Smooth muscle cell (in vitro differentiated cells): ENCODE data around the gene GALNT7. TPM values are rescaled to one million over a fixed set of nuclear protein-coding genes. Genes with fewer than 3 reads are reported as not detected.

Experiments used
- DNase-seq: peaks from one replicate; lab custom pipeline; 2025; ENCODE audit not compliant: unreplicated experiment; lab: John Stamatoyannopoulos, UW
- H2AFZ ChIP-seq: fragments of 200-600 bp; sonication (generic); 2 replicates; pipeline ENCODE4 v1.6.0; 2016; ENCODE audit warnings: antibody characterized with exemption, low read depth, mild to moderate bottlenecking
- H3F3A ChIP-seq: fragments of 200-600 bp; sonication (generic); 2 replicates; pipeline ENCODE4 v1.6.0; 2017; ENCODE audit warnings: antibody characterized with exemption, low read depth
- H3K27ac ChIP-seq: fragments of 200-600 bp; sonication (generic); 2 replicates; pipeline ENCODE4 v1.5.1; 2016; ENCODE audit warnings: low read depth, mild to moderate bottlenecking
- H3K27me3 ChIP-seq: fragments of 200-600 bp; sonication (generic); 2 replicates; pipeline ENCODE4 v1.6.1; 2016; ENCODE audit warnings: low read depth, mild to moderate bottlenecking
- H3K36me3 ChIP-seq: fragments of 200-600 bp; sonication (generic); 2 replicates; pipeline ENCODE4 v1.5.1; 2016; ENCODE audit warnings: low read depth
- H3K4me1 ChIP-seq: fragments of 200-600 bp; sonication (generic); 2 replicates; pipeline ENCODE4 v1.5.1; 2016; ENCODE audit warnings: low read depth
- H3K4me2 ChIP-seq: fragments of 200-600 bp; sonication (generic); 2 replicates; pipeline ENCODE4 v1.6.0; 2016; ENCODE audit warnings: mild to moderate bottlenecking
- H3K4me3 ChIP-seq: fragments of 200-600 bp; sonication (generic); 2 replicates; pipeline ENCODE4 v1.5.1; 2016; ENCODE audit warnings: mild to moderate bottlenecking
- H3K79me2 ChIP-seq: fragments of 200-600 bp; sonication (generic); 2 replicates; pipeline ENCODE4 v1.6.0; 2016; ENCODE audit warnings: low read depth, mild to moderate bottlenecking
- H3K9ac ChIP-seq: fragments of 200-600 bp; sonication (generic); 2 replicates; pipeline ENCODE4 v1.6.0; 2016; ENCODE audit warnings: low read depth
- H3K9me3 ChIP-seq: fragments of 200-600 bp; sonication (generic); replicated peaks from 2 replicates; pipeline ENCODE4 v1.5.1; 2016; ENCODE audit warnings: low read depth
- H4K20me1 ChIP-seq: fragments of 200-600 bp; sonication (generic); 2 replicates; pipeline ENCODE4 v1.6.0; 2016; ENCODE audit warnings: low read depth
- WGBS: methylation state at CpG from one replicate; pipeline ENCODE4 v1.1.7; 2016; ENCODE audit warnings: low lambda C conversion rate; 5-methylcytosine and 5-hydroxymethylcytosine counted together
- polyA plus RNA-seq: library from polyadenylated mRNA; unstranded; fragments of >200 nt; fragmentation: Nextera tagmentation; extraction: Ambion mirVana; gene quantifications from 2 replicates; pipeline ENCODE4 v1.2.1, GENCODE V29; 2016
- total RNA-seq: library from RNA; depleted of rRNA; stranded (reverse); fragments of >200 nt; gene quantifications from 2 replicates; pipeline ENCODE4 v1.2.3, GENCODE V29; 2014
- TF ChIP-seq, protein P1 (sequence below): fragments of 200-600 bp; sonication (generic); IDR thresholded peaks from 2 replicates; pipeline ENCODE4 v1.5.1; 2017; ENCODE audit warnings: borderline replicate concordance, mild to moderate bottlenecking, antibody characterized with exemption; ENCODE audit not compliant: insufficient read depth, poor library complexity, severe bottlenecking

Gene GALNT7
- total and polyA plus RNA-seq, 2 experiments from 2014 or later = 9.0 to 33.4 TPM

DNA sequence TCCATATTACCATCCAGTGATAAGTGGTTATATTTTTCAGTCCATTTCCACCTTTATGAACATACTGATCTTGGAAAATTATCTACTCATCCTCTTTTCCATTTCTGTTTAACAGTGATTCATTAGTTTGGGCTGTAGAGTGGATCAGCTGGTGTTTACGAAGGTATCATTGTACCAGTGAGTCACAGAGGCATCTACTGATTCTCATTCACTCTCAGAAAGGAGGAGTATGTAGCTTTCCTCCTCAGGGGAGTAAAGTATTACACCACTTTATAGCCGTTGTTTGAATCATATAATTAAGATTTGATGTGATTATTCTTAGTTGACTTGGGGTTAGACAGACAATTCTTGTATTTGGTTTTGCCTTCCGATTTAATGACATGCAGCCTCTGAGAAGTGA, 74.7 kb downstream of the GALNT7 start:
- WGBS = 58% methylated on average over 3 of the region's 3 CpGs
- no peak overlapping the region for H2AFZ ChIP-seq
- peak overlapping the region; percentile 17 for H3K4me2 ChIP-seq

DNA sequence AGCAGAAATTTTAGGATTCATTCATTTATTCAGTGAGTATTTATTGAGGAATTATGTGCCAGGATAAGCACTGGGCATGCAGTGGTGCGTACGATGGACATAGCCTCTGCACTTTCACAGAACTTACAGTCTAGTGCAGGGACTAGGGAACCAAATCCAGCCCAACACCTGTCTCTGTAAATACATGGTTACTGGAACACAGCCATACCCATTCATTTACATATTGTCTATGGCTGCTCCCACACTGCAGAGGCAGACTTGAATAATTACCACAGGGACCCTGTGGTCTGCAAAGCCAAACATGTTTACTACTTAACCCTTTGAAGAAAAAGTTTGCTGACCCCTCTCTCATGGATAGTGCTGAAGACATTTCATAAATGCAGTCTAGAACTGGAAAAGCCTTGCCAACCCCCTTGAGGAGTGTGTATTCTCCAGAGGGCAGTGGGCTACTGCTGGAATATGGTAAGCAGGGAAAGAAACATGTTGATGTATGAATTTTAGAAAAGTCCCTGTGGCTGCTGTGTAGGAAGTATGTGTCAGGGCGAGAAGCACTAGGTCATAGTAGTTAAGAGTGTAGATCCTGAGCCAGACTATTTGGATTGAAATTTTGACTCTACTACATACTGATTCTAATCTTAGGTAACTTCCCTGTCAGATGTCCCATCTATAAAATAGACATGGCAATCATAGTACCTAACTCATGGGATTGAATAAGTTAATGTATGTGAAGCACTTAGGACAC, 75.5 kb downstream of the GALNT7 start:
- no peaks in the 10 kb centered on the region for H3K79me2 ChIP-seq
- H3K4me1 ChIP-seq = peaks cover 6% of the 10 kb centered on the region
- TF ChIP-seq, protein P1, sequence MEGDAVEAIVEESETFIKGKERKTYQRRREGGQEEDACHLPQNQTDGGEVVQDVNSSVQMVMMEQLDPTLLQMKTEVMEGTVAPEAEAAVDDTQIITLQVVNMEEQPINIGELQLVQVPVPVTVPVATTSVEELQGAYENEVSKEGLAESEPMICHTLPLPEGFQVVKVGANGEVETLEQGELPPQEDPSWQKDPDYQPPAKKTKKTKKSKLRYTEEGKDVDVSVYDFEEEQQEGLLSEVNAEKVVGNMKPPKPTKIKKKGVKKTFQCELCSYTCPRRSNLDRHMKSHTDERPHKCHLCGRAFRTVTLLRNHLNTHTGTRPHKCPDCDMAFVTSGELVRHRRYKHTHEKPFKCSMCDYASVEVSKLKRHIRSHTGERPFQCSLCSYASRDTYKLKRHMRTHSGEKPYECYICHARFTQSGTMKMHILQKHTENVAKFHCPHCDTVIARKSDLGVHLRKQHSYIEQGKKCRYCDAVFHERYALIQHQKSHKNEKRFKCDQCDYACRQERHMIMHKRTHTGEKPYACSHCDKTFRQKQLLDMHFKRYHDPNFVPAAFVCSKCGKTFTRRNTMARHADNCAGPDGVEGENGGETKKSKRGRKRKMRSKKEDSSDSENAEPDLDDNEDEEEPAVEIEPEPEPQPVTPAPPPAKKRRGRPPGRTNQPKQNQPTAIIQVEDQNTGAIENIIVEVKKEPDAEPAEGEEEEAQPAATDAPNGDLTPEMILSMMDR = no peak
- H3F3A ChIP-seq = no peaks in the 10 kb centered on the region
- no peak overlapping the region for H3K27ac ChIP-seq
- H2AFZ ChIP-seq = no peak overlapping the region
- no peaks in the 10 kb centered on the region for H3K9me3 ChIP-seq
- H3K4me3 ChIP-seq = no peak overlapping the region
- peaks cover 12% of the 10 kb centered on the region for H3K27me3 ChIP-seq
- H4K20me1 ChIP-seq = peaks cover 6% of the 10 kb centered on the region
- no peak overlapping the region for H3K9ac ChIP-seq
- no peak for DNase-seq
- no peaks in the 10 kb centered on the region for H3K36me3 ChIP-seq
- no peak overlapping the region for H3K4me2 ChIP-seq
- WGBS = 94% methylated on average over 3 of the region's 3 CpGs

More for the DNA sequence above, 74.7 kb downstream of the GALNT7 start:
- Histone ChIP-seq H3K27me3 (peaks cover 11% of the 10 kb centered on the region), H3K36me3 (no peaks in the 10 kb centered on the region), H3K9ac (no peak overlapping the region), H4K20me1 (peaks cover 4% of the 10 kb centered on the region), H3K9me3 (no peaks in the 10 kb centered on the region), H3F3A (no peaks in the 10 kb centered on the region), H3K27ac (peak overlapping the region; percentile 21), H3K4me3 (no peak overlapping the region), H3K4me1 (peaks cover 6% of the 10 kb centered on the region), H3K79me2 (peaks cover 1% of the 10 kb centered on the region)
- TF ChIP-seq, protein P1 = no peak
- no peak for DNase-seq

DNA sequence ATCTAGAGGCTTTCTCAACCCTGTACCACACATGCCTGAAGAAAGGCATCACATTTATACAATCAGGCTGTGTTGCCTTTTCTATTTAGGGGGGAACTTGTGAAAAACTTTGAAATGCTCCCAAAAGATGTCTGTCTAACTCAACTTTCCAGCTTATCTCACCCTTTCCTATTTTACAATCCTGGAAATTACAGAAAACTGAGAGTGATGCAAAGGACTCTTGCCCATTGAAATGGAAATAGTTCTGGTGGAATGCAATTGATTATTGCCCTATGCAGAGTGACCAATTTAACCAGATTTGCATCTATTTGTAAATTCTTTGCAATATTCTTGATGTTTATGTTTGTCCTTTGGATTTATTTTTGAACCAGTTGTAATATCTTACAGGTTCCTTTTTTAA, 77.3 kb downstream of the GALNT7 start:
- Histone ChIP-seq H3F3A (no peaks in the 10 kb centered on the region), H3K4me2 (no peak overlapping the region), H3K36me3 (no peaks in the 10 kb centered on the region), H3K4me1 (peaks cover 6% of the 10 kb centered on the region), H2AFZ (no peak overlapping the region), H3K4me3 (no peak overlapping the region), H4K20me1 (peaks cover 24% of the 10 kb centered on the region), H3K27ac (no peak overlapping the region), H3K9me3 (no peaks in the 10 kb centered on the region), H3K27me3 (peaks cover 22% of the 10 kb centered on the region), H3K79me2 (no peaks in the 10 kb centered on the region), H3K9ac (no peak overlapping the region)
- TF ChIP-seq, protein P1 = no peak
- no peak for DNase-seq

DNA sequence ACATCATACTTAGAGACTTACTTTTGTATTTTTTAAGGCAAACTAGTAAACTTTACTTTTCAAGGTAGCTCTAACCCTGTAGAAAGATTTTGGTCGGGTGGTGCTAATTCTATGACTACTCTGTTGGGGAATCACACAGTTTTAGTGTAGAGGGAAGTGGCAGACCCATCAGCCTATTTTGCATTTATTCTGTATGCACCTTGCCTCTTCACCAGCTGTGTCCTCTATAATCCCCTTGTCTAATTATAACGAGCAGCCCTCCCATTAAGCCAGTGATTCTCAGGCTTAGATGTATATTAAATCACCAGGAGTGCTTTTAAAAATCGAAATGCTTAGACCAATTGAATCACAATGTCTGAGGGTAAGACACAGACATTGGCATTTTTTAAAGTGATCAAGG, 78.1 kb downstream of the GALNT7 start:
- Histone ChIP-seq H3K4me3 (no peak overlapping the region), H3F3A (no peaks in the 10 kb centered on the region), H3K9ac (no peak overlapping the region), H3K36me3 (no peaks in the 10 kb centered on the region), H2AFZ (no peak overlapping the region), H3K79me2 (no peaks in the 10 kb centered on the region), H3K4me1 (peaks cover 6% of the 10 kb centered on the region), H3K4me2 (no peak overlapping the region), H3K9me3 (no peaks in the 10 kb centered on the region), H3K27ac (no peak overlapping the region), H4K20me1 (peaks cover 32% of the 10 kb centered on the region), H3K27me3 (peaks cover 28% of the 10 kb centered on the region)
- DNase-seq = no peak
- WGBS = 51% methylated on average over 3 of the region's 3 CpGs
- TF ChIP-seq, protein P1 = no peak
